GM23248 (cell line): Measurements from ENCODE around the gene ASS1. TPM values are rescaled to one million over a fixed set of nuclear protein-coding genes. Genes with fewer than 3 reads are reported as not detected.

Source experiments
- DNase-seq: peaks from one replicate; pipeline ENCODE4 v3.0.0-alpha.2; 2015
- H2AFZ ChIP-seq: fragments of 200-600 bp; sonication (generic); 2 replicates; pipeline ENCODE4 v1.6.1; 2016; ENCODE audit warnings: antibody characterized with exemption
- H3F3A ChIP-seq: fragments of 200-600 bp; sonication (generic); 2 replicates; pipeline ENCODE4 v1.6.1; 2016; ENCODE audit warnings: mild to moderate bottlenecking, antibody characterized with exemption, mixed run types; ENCODE audit not compliant: insufficient read depth
- H3K27ac ChIP-seq: fragments of 200-600 bp; sonication (generic); 2 replicates; pipeline ENCODE4 v1.5.1; 2016; ENCODE audit warnings: mild to moderate bottlenecking
- H3K27me3 ChIP-seq: fragments of 200-600 bp; sonication (generic); replicated peaks from 2 replicates; pipeline ENCODE4 v1.6.1; 2016; ENCODE audit warnings: mild to moderate bottlenecking; ENCODE audit not compliant: insufficient read depth
- H3K36me3 ChIP-seq: fragments of 200-600 bp; sonication (generic); 2 replicates; pipeline ENCODE4 v1.6.1; 2016; ENCODE audit warnings: low read depth, mild to moderate bottlenecking
- H3K4me1 ChIP-seq: fragments of 200-600 bp; sonication (generic); 2 replicates; pipeline ENCODE4 v1.6.1; 2016; ENCODE audit warnings: mild to moderate bottlenecking; ENCODE audit not compliant: insufficient read depth
- H3K4me2 ChIP-seq: fragments of 200-600 bp; sonication (generic); one replicate; pipeline ENCODE4 v1.6.1; 2016; ENCODE audit warnings: mild to moderate bottlenecking; ENCODE audit not compliant: unreplicated experiment
- H3K4me3 ChIP-seq: fragments of 200-600 bp; sonication (generic); 2 replicates; pipeline ENCODE4 v1.5.1; 2016; ENCODE audit warnings: mild to moderate bottlenecking
- H3K79me2 ChIP-seq: fragments of 200-600 bp; sonication (generic); 2 replicates; pipeline ENCODE4 v1.6.1; 2016; ENCODE audit warnings: mild to moderate bottlenecking; ENCODE audit not compliant: insufficient read depth
- H3K9ac ChIP-seq: fragments of 200-600 bp; sonication (generic); 2 replicates; pipeline ENCODE4 v1.6.1; 2016; ENCODE audit warnings: mild to moderate bottlenecking
- H3K9me2 ChIP-seq: fragments of 200-600 bp; sonication (generic); 2 replicates; pipeline ENCODE4 v1.6.1; 2016; ENCODE audit warnings: mixed run types, mild to moderate bottlenecking, moderate library complexity; ENCODE audit not compliant: insufficient read depth
- H3K9me3 ChIP-seq: fragments of 200-600 bp; sonication (generic); one replicate; pipeline ENCODE4 v1.6.1; 2017; ENCODE audit warnings: low read depth
- H4K20me1 ChIP-seq: fragments of 200-600 bp; sonication (generic); 2 replicates; pipeline ENCODE4 v1.6.0; 2016; ENCODE audit not compliant: insufficient read depth
- EZH2 ChIP-seq: fragments of 200-600 bp; sonication (generic); IDR thresholded peaks from 2 replicates; pipeline ENCODE4 v1.6.1; 2018; ENCODE audit warnings: antibody characterized with exemption, mild to moderate bottlenecking; ENCODE audit not compliant: insufficient read depth, poor library complexity, severe bottlenecking
- EZH2phosphoT487 ChIP-seq: fragments of 200-600 bp; sonication (generic); IDR thresholded peaks from 2 replicates; pipeline ENCODE4 v1.6.1; 2018; ENCODE audit warnings: antibody characterized with exemption, moderate library complexity, mild to moderate bottlenecking, low read depth; ENCODE audit not compliant: insufficient read depth
- WGBS, 2 experiments: methylation state at CpG; one replicate each; pipeline ENCODE4 v1.1.6; 2015 to 2017; ENCODE audit warnings: low lambda C conversion rate in 2 of 2, low coverage in 1 of 2; ENCODE audit errors: missing lambda C conversion rate in 2 of 2; 5-methylcytosine and 5-hydroxymethylcytosine counted together
- in situ Hi-C: fragments of 300-500 bp; cut with MboI; formaldehyde crosslinking; loops from 2 replicates; pipeline ENCODE4 v1.15.0; 2020
- polyA plus RNA-seq: library from polyadenylated mRNA; unstranded; fragments of >200 nt; fragmentation: Nextera tagmentation; extraction: Ambion mirVana; gene quantifications from 2 replicates; pipeline ENCODE4 v1.2.1, GENCODE V29; 2016
- total RNA-seq: library from RNA; depleted of rRNA; stranded (reverse); fragments of >200 nt; shearing (Covaris generic); gene quantifications from 2 replicates; pipeline ENCODE4 v1.2.3, GENCODE V29; 2014

The ASS1 gene
- total and polyA plus RNA-seq, 2 experiments from 2014 or later, result 124 to 216 TPM

- Histone ChIP-seq H3K9me2 (no peaks in the 10 kb centered on the region), H3K27ac (no peak overlapping the region), H3K36me3 (no peaks in the 10 kb centered on the region), H3K9ac (no peak overlapping the region), H3K9me3 (no peaks in the 10 kb centered on the region), H3K4me3 (no peak overlapping the region), H2AFZ (no peak overlapping the region), H4K20me1 (no peaks in the 10 kb centered on the region), H3K4me2 (no peak overlapping the region), H3K27me3 (peaks cover 4% of the 10 kb centered on the region), H3K4me1 (no peaks in the 10 kb centered on the region), H3F3A (no peaks in the 10 kb centered on the region), H3K79me2 (no peaks in the 10 kb centered on the region)
- in situ Hi-C loops, result no loop called here
- no peak for DNase-seq
- TF ChIP-seq EZH2phosphoT487, result no peak
- no peak for TF ChIP-seq EZH2
- 67 to 71% methylated on average over 4 of the region's 4 CpGs for WGBS, 2 experiments
These were observed 35.5 kb upstream of the ASS1 start for GRCh38 chr9:130409246-130409645.

GRCh38 chr9:130410443-130410842, 34.3 kb upstream of the ASS1 start:
- Histone ChIP-seq H4K20me1 (no peaks in the 10 kb centered on the region), H3K9me3 (no peaks in the 10 kb centered on the region), H3K27me3 (peaks cover 4% of the 10 kb centered on the region), H3K4me1 (no peaks in the 10 kb centered on the region), H3F3A (no peaks in the 10 kb centered on the region), H3K27ac (no peak overlapping the region), H3K4me3 (no peak overlapping the region), H3K9me2 (no peaks in the 10 kb centered on the region), H3K36me3 (no peaks in the 10 kb centered on the region), H3K79me2 (no peaks in the 10 kb centered on the region), H3K4me2 (no peak overlapping the region), H2AFZ (no peak overlapping the region), H3K9ac (no peak overlapping the region)
- in situ Hi-C loops, result no loop called here
- no peak for DNase-seq
- 14 to 17% methylated on average over 12 of the region's 12 CpGs for WGBS, 2 experiments
- TF ChIP-seq EZH2 (no peak), EZH2phosphoT487 (no peak)

GRCh38 chr9:130411566-130411915, 33.2 kb upstream of the ASS1 start:
- no peak overlapping the region for H2AFZ ChIP-seq
- H3K27ac ChIP-seq, result no peak overlapping the region
- H3K36me3 ChIP-seq, result no peaks in the 10 kb centered on the region
- no peaks in the 10 kb centered on the region for H3K79me2 ChIP-seq
- H3K9ac ChIP-seq, result no peak overlapping the region
- no peak for TF ChIP-seq EZH2phosphoT487
- TF ChIP-seq EZH2, result no peak
- H3K9me3 ChIP-seq, result no peaks in the 10 kb centered on the region
- H3K4me3 ChIP-seq, result no peak overlapping the region
- no peak overlapping the region for H3K4me2 ChIP-seq
- in situ Hi-C loops, result no loop called here
- no peaks in the 10 kb centered on the region for H3K4me1 ChIP-seq
- 78 to 81% methylated on average over 3 of the region's 3 CpGs for WGBS, 2 experiments
- no peak for DNase-seq
- no peaks in the 10 kb centered on the region for H4K20me1 ChIP-seq
- no peaks in the 10 kb centered on the region for H3K9me2 ChIP-seq
- no peaks in the 10 kb centered on the region for H3F3A ChIP-seq
- H3K27me3 ChIP-seq, result peaks cover 4% of the 10 kb centered on the region

GRCh38 chr9:130414081-130414731, 30.6 kb upstream of the ASS1 start:
- Histone ChIP-seq H3K27me3 (peaks cover 4% of the 10 kb centered on the region), H3K79me2 (no peaks in the 10 kb centered on the region), H3F3A (no peaks in the 10 kb centered on the region), H3K36me3 (no peaks in the 10 kb centered on the region), H3K9me2 (no peaks in the 10 kb centered on the region), H3K4me1 (no peaks in the 10 kb centered on the region), H3K9me3 (no peaks in the 10 kb centered on the region), H3K9ac (no peak overlapping the region), H2AFZ (no peak overlapping the region), H3K4me3 (no peak overlapping the region), H4K20me1 (no peaks in the 10 kb centered on the region), H3K27ac (no peak overlapping the region), H3K4me2 (no peak overlapping the region)
- DNase-seq, result no peak
- TF ChIP-seq EZH2 (no peak), EZH2phosphoT487 (no peak)
- 69 to 72% methylated on average over 12 of the region's 12 CpGs for WGBS, 2 experiments
- in situ Hi-C loops, result no loop called here
